ENCODE measurements around the gene SMAD2. TPM values are rescaled to one million over a fixed set of nuclear protein-coding genes. Genes with fewer than 3 reads are reported as not detected.
"Not testable (repeated sequence)": the region's sequence is repeated elsewhere in the genome, so short reads cannot be mapped to it uniquely, and the experiment has no call there.

The SMAD2 gene
- total and polyA plus RNA-seq, 2 of the 8 experiments (the other 6 are each of a cell fraction or from before 2014, with no cell fraction given) = 28.4 to 124 TPM

GRCh38 chr18:47829831-47830230 lies 100.6 kb downstream of the SMAD2 start (continued):
- TF ChIP-seq JUND (IDR thresholded peaks at IDR 0.05; ENCODE audit: low read length) (no peak), TBP (IDR thresholded peaks at IDR 0.05; ENCODE audit: low read depth, low read length) (no peak), ZNF274 (IDR thresholded peaks at IDR 0.05; ENCODE audit: borderline replicate concordance, extremely low read depth, low read length) (no peak)

GRCh38 chr18:47828031-47828430 lies 102.4 kb downstream of the SMAD2 start:
- H2AFZ ChIP-seq (ENCODE audit: low read length); H2BK12ac ChIP-seq (ENCODE audit: low read depth, low read length); H3K27ac ChIP-seq (ENCODE audit: low read depth, low read length); H4K20me1 ChIP-seq (replicated peaks in 1 of 2; ENCODE audit: control insufficient read depth in 1 of 2, insufficient read depth in 2 of 2, low read length in 2 of 2); H4K8ac ChIP-seq (ENCODE audit: extremely low read depth, insufficient read depth, low read length); H2BK20ac ChIP-seq (ENCODE audit: low read length); H3K79me2 ChIP-seq (ENCODE audit: control insufficient read depth in 1 of 2, insufficient read depth in 2 of 2, low read length in 2 of 2); H2BK120ac ChIP-seq (replicated peaks; ENCODE audit: low read depth, low read length); H3K4me3 ChIP-seq (ENCODE audit: extremely low read depth in 1 of 4, insufficient read depth in 2 of 4, low read depth in 3 of 4, low read length in 4 of 4); H3K9ac ChIP-seq (replicated peaks in 1 of 4; ENCODE audit: extremely low read depth in 1 of 4, low read depth in 3 of 4, low read length in 3 of 4); FAIRE-seq; H3K4ac ChIP-seq (replicated peaks; ENCODE audit: insufficient read length, low read depth, low read length); H4K91ac ChIP-seq (replicated peaks; ENCODE audit: insufficient read length, low read length); H3K23ac ChIP-seq (ENCODE audit: insufficient read length); CTCF ChIA-PET (ENCODE audit: partially characterized antibody); H3K79me1 ChIP-seq (ENCODE audit: low read depth, low read length); POLR2A ChIA-PET (ENCODE audit: partially characterized antibody); DNase-seq (ENCODE audit: low read depth in 1 of 2, low spot score in 2 of 2); H3K14ac ChIP-seq (ENCODE audit: insufficient read length); H3K56ac ChIP-seq (replicated peaks; ENCODE audit: insufficient read length, low read depth, low read length); H3K18ac ChIP-seq (ENCODE audit: extremely low read depth, low read length); H3K4me2 ChIP-seq (ENCODE audit: insufficient read depth in 1 of 2, low read depth in 2 of 2, low read length in 2 of 2); H2BK15ac ChIP-seq (ENCODE audit: low read length); H3K4me1 ChIP-seq (replicated peaks in 1 of 4; ENCODE audit: control insufficient read depth in 3 of 4, insufficient read depth in 4 of 4, low read length in 3 of 4); H2AK5ac ChIP-seq (ENCODE audit: low read depth, low read length); H3K27me3 ChIP-seq (replicated peaks in 1 of 4; ENCODE audit: control insufficient read depth in 3 of 4, extremely low read depth in 1 of 4, insufficient read depth in 3 of 4, low read length in 3 of 4); H3K23me2 ChIP-seq (ENCODE audit: low read depth, low read length); H4K5ac ChIP-seq (ENCODE audit: insufficient read length, low read depth, low read length); H2BK5ac ChIP-seq (ENCODE audit: low read depth, low read length): not testable (repeated sequence)
- WGBS, 2 experiments (ENCODE audit: extremely low coverage in 1 of 2, insufficient coverage in 1 of 2, insufficient read length in 1 of 2, insufficient replicate concordance in 2 of 2, low coverage in 1 of 2, low lambda C conversion rate in 2 of 2, missing lambda C conversion rate in 1 of 2) = 100% methylated on average over 5 of the region's 34 CpGs; no CpG with 5 or more reads in 1 of the 2 experiments
- peaks cover 0 to 46% (median 15%) of the 10 kb centered on the region in 4 experiments; a peak in 6 of 8 replicates for H3K36me3 ChIP-seq (ENCODE audit: control insufficient read depth in 2 of 4, insufficient read depth in 4 of 4, low read length in 3 of 4)
- H3K9me3 ChIP-seq (ENCODE audit: insufficient read depth in 2 of 2, low read depth in 1 of 2, low read length in 1 of 2) = peaks cover 0 to 10% of the 10 kb centered on the region in 2 experiments; a peak in 1 of 4 replicates
